Activated T-helper 17 cell treated with anti-CD3 and anti-CD28 coated beads, Interleukin-2, amount 50 U/mL, for 72 hours (primary cell): ENCODE measurements around the gene SPARCL1. TPM values are rescaled to one million over a fixed set of nuclear protein-coding genes. Genes with fewer than 3 reads are reported as not detected.
"Not testable (repeated sequence)": the region's sequence is repeated elsewhere in the genome, so short reads cannot be mapped to it uniquely, and the experiment has no call there.

ENCODE experiments used
- ATAC-seq: fragments of 150-1000 bp; cut with Tn5 transposase; replicated peaks from 2 replicates; pipeline ENCODE4 v1.10.0; 2021; ENCODE audit warnings: mild to moderate bottlenecking, moderate library complexity
- H3K27ac Mint-ChIP-seq: one replicate; pipeline ENCODE4 v1.8.0; 2022; ENCODE audit warnings: mixed read lengths
- H3K27me3 Mint-ChIP-seq: one replicate; pipeline ENCODE4 v1.8.0; 2022; ENCODE audit warnings: mixed read lengths
- H3K36me3 Mint-ChIP-seq: one replicate; pipeline ENCODE4 v1.8.0; 2022; ENCODE audit warnings: low read depth, mild to moderate bottlenecking, mixed read lengths
- H3K4me1 Mint-ChIP-seq: one replicate; pipeline ENCODE4 v1.8.0; 2022; ENCODE audit warnings: mixed read lengths
- H3K4me3 Mint-ChIP-seq: one replicate; pipeline ENCODE4 v1.8.0; 2022; ENCODE audit warnings: mild to moderate bottlenecking, mixed read lengths
- H3K9me3 Mint-ChIP-seq: one replicate; pipeline ENCODE4 v1.8.0; 2022; ENCODE audit warnings: mixed read lengths
- total RNA-seq, 2 donors: library from RNA; stranded (reverse); gene quantifications; one replicate each; pipeline ENCODE4 v1.2.3, GENCODE V29; 2022

The SPARCL1 gene
- total RNA-seq = under 1 TPM in 1 of 2 donors, not detected in 1; 0.11 TPM

DNA sequence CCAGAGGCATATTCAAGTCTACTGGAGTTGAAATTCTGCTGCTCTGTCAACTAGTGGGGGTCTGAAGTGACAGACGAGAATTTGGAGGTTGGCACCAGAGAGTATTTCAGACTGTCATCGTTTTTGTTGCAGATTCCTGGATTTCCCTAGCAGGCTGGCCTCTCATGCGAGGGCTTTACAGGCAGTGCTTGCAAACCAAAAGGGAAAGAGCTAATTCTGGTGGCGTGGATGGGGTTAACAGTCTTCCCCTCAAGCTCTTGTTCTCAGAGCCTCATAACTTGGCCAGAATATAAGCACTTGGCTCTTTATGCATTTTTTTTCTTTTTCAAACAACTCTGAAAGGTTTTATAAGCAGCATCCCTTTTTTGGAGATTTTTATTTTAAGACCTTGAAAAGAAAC, at the start of gene SPARCL1:
Gene SPARCL1 (minus strand): TSS at position 190 of the 400 bp plus-strand sequence. CDS start 29,802 bp downstream, outside the sequence.
- no peaks in the 10 kb centered on the region for H3K4me1 Mint-ChIP-seq
- peaks cover 11% of the 10 kb centered on the region for H3K9me3 Mint-ChIP-seq
- no peak for ATAC-seq
- H3K36me3 Mint-ChIP-seq = no peaks in the 10 kb centered on the region
- no peaks in the 10 kb centered on the region for H3K27me3 Mint-ChIP-seq
- H3K27ac Mint-ChIP-seq = no peak within 1 kb of the TSS
- H3K4me3 Mint-ChIP-seq = no peak within 1 kb of the TSS

- Mint-ChIP-seq H3K4me1 (no peaks in the 10 kb centered on the region), H3K27ac (no peak overlapping the region), H3K4me3 (no peak overlapping the region), H3K9me3 (peaks cover 5% of the 10 kb centered on the region), H3K36me3 (no peaks in the 10 kb centered on the region), H3K27me3 (peaks cover 5% of the 10 kb centered on the region)
- no peak for ATAC-seq
Observed at GRCh38 chr4:87575983-87576382, 46.8 kb upstream of the SPARCL1 start.

DNA sequence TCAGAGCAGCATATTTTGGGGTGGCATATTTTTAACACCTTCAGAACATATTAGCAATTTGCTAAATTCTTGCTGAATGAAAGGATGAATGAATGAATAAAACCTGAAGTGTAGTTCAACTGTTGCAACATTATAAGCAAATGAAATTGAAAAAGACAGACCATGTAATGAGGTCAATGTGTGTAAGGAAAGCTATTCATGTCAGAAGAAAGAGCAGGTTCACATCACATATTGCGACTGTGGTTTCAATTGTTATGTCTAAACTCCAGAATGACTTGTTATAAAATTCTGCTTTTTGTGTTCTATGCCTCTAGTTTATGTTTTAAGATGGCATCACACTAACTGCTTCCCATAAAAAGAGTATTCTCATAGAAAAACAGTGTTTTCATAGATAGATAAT, 46.2 kb upstream of the SPARCL1 start:
- H3K27me3 Mint-ChIP-seq = peaks cover 8% of the 10 kb centered on the region
- H3K9me3 Mint-ChIP-seq = peaks cover 5% of the 10 kb centered on the region
- H3K27ac Mint-ChIP-seq = no peak overlapping the region
- no peak for ATAC-seq
- H3K4me1 Mint-ChIP-seq = no peaks in the 10 kb centered on the region
- H3K4me3 Mint-ChIP-seq = no peak overlapping the region
- H3K36me3 Mint-ChIP-seq = no peaks in the 10 kb centered on the region

DNA sequence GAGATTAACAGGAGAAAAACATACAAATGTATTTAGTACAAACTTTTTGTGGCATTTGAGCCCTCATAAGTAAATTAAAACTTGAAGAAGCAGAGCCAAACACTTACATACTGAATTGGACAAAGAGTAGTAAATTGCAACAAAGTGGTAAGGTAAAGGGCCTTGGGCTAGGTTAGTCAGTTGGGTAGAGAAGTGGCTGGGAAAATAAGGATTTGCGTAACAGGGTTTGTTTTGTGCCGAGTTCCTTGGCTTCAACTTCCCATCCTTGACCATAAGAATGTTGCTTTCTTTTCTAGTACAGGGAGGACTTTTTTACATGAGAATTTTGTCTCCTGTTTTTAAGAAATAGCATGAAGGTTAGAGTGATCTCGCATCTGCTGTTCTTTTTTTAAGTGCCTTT, 45.8 kb upstream of the SPARCL1 start:
- Mint-ChIP-seq H3K27me3 (peaks cover 8% of the 10 kb centered on the region), H3K4me3 (no peak overlapping the region), H3K4me1 (no peaks in the 10 kb centered on the region), H3K9me3 (peaks cover 5% of the 10 kb centered on the region), H3K27ac (no peak overlapping the region), H3K36me3 (no peaks in the 10 kb centered on the region)
- ATAC-seq = no peak

DNA sequence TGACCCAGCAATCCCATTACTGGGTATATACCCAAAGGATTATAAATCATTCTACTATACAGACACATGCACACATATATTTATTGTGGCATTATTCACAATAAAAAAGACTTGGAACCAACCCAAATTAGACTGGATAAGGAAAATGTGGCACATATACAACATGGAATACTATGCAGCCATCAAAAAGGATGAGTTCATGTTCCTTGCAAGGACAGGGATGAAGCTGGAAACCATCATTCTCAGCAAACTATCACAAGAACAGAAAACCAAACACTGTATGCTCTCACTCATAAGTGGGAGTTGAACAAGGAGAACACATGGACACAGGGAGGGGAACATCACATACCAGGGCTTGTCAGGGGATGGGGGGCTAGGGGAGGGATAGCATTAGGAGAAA, 45.2 kb upstream of the SPARCL1 start:
- H3K4me3 Mint-ChIP-seq, H3K36me3 Mint-ChIP-seq, H3K9me3 Mint-ChIP-seq, H3K27ac Mint-ChIP-seq, H3K27me3 Mint-ChIP-seq, ATAC-seq, H3K4me1 Mint-ChIP-seq: not testable (repeated sequence)

DNA sequence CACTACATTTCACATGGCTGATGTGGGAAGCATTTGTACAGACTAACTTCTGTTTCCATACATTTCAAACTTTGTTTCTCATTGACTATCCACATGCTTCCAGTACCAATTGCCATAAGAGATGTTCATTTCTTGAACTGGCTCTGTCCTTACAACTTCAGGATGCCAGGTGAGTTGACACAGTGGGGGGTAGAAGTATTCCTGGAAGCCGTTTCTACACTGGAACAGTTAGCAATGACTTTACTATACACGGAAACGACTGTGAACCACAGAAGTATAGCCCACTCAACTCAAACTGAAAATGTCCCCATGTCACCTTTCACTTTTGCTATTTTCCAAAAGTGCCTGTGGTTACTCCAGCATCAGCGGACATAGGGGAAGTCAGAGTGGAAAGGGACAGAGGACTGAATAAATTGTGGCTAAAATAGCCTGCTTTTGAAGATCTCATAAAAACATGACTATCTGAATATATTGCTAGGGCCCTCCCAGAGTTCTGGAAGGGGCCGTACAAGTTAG, 41.2 kb upstream of the SPARCL1 start:
- H3K4me3 Mint-ChIP-seq = no peak overlapping the region
- H3K36me3 Mint-ChIP-seq = no peaks in the 10 kb centered on the region
- no peak for ATAC-seq
- peaks cover 11% of the 10 kb centered on the region for H3K27me3 Mint-ChIP-seq
- no peaks in the 10 kb centered on the region for H3K4me1 Mint-ChIP-seq
- no peak overlapping the region for H3K27ac Mint-ChIP-seq
- peaks cover 5% of the 10 kb centered on the region for H3K9me3 Mint-ChIP-seq

GRCh38 chr4:87567191-87567590, 38.0 kb upstream of the SPARCL1 start:
- no peak for ATAC-seq
- Mint-ChIP-seq H3K4me3 (no peak overlapping the region), H3K27me3 (peaks cover 6% of the 10 kb centered on the region), H3K27ac (no peak overlapping the region), H3K9me3 (no peaks in the 10 kb centered on the region), H3K4me1 (no peaks in the 10 kb centered on the region), H3K36me3 (no peaks in the 10 kb centered on the region)

- Mint-ChIP-seq H3K27ac (no peak overlapping the region), H3K4me3 (no peak overlapping the region)
- ATAC-seq = no peak
Observed at GRCh38 chr4:87566276-87566675, 37.1 kb upstream of the SPARCL1 start.

DNA sequence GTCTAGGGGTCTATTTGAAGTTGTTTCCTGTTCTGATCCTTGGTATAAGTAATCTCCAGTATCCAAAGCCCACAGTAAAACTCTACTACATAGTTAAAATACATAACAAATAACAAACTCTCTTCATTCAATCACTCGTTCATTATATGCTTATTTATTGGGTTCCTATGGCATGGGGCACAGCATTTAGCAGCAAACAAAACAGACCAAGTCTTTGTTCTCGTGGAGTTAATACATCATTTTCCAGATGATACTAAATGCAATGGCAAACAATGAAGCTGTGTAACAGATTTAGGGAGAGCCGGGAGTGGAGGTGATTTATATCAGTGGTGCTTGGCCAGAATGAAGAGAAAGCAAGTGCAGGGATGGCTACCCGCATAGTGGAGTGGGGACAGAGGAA, 36.6 kb upstream of the SPARCL1 start:
- H3K4me1 Mint-ChIP-seq = no peaks in the 10 kb centered on the region
- peaks cover 4% of the 10 kb centered on the region for H3K9me3 Mint-ChIP-seq
- ATAC-seq = no peak
- no peak overlapping the region for H3K4me3 Mint-ChIP-seq
- peaks cover 5% of the 10 kb centered on the region for H3K27me3 Mint-ChIP-seq
- no peaks in the 10 kb centered on the region for H3K36me3 Mint-ChIP-seq
- H3K27ac Mint-ChIP-seq = no peak overlapping the region

More at GRCh38 chr4:87566276-87566675, 37.1 kb upstream of the SPARCL1 start:
- no peaks in the 10 kb centered on the region for H3K36me3 Mint-ChIP-seq
- H3K4me1 Mint-ChIP-seq = no peaks in the 10 kb centered on the region
- H3K27me3 Mint-ChIP-seq = peaks cover 6% of the 10 kb centered on the region
- no peaks in the 10 kb centered on the region for H3K9me3 Mint-ChIP-seq

DNA sequence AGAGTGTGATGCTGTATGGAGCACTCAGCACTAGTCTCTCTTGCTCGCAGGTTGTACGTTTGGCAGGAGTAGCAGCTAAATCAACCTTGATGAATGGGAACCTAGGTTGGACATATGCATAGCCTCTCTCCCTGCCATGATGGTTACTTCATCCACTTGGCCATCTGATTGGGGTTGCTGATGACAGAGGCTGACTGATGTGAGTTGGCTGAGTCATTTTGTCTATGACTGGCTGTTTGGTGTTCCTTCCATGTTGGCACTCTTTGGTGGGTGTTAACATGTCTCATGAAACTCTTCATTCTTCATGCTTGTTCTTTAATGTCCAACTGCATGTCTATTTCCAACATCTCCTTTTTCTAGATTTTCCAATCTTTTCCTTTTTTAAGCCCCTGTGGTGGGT, 31.6 kb upstream of the SPARCL1 start:
- H3K27ac Mint-ChIP-seq = no peak overlapping the region
- ATAC-seq = peak; percentile 31
- peaks cover 1% of the 10 kb centered on the region for H3K27me3 Mint-ChIP-seq
- H3K4me1 Mint-ChIP-seq = peaks cover 5% of the 10 kb centered on the region
- peaks cover 4% of the 10 kb centered on the region for H3K9me3 Mint-ChIP-seq
- no peak overlapping the region for H3K4me3 Mint-ChIP-seq
- H3K36me3 Mint-ChIP-seq = no peaks in the 10 kb centered on the region

DNA sequence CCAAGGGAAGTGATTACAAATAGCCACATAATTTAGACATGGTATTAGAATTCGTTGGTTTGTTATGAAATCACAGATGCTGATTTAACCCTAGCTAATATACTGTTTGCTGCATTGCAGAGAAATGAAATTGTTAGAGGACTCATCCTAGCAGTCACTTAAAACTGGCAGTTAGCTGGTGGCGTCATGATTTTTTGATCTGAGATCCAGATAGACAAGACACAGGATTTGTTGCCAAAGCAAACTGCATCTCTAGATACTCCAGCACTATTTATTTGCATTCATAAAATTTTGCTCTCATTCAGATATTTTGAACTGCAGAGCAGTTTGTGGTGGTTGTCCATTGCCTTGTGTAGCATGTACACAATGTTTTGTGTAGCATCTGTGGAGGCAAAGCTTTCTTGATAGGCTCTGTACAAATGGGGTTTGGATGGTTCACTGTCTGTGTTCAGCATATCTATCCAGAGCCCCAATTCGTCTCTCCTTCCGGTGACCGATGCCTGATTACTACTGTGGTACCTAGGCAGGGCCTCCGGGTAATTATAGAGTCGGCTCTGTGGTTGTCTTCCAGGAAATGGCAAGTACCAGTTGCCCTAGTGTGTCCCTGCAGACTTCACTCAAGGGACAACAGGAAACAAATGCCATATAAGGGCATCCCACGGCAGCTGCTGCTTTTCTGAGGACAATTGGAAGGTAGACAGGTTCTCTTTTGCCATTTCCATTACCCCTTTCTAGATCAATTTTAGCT, 30.1 kb upstream of the SPARCL1 start:
- Mint-ChIP-seq H3K27ac (no peak overlapping the region), H3K4me1 (peaks cover 7% of the 10 kb centered on the region), H3K4me3 (peak overlapping the region; percentile 23), H3K36me3 (no peaks in the 10 kb centered on the region), H3K27me3 (no peaks in the 10 kb centered on the region), H3K9me3 (peaks cover 4% of the 10 kb centered on the region)
- peak; percentile 92 for ATAC-seq

GRCh38 chr4:87557348-87557747, 28.2 kb upstream of the SPARCL1 start:
- Mint-ChIP-seq H3K27me3 (no peaks in the 10 kb centered on the region), H3K36me3 (no peaks in the 10 kb centered on the region), H3K27ac (no peak overlapping the region), H3K9me3 (peaks cover 4% of the 10 kb centered on the region), H3K4me3 (no peak overlapping the region), H3K4me1 (peaks cover 7% of the 10 kb centered on the region)
- ATAC-seq = no peak

DNA sequence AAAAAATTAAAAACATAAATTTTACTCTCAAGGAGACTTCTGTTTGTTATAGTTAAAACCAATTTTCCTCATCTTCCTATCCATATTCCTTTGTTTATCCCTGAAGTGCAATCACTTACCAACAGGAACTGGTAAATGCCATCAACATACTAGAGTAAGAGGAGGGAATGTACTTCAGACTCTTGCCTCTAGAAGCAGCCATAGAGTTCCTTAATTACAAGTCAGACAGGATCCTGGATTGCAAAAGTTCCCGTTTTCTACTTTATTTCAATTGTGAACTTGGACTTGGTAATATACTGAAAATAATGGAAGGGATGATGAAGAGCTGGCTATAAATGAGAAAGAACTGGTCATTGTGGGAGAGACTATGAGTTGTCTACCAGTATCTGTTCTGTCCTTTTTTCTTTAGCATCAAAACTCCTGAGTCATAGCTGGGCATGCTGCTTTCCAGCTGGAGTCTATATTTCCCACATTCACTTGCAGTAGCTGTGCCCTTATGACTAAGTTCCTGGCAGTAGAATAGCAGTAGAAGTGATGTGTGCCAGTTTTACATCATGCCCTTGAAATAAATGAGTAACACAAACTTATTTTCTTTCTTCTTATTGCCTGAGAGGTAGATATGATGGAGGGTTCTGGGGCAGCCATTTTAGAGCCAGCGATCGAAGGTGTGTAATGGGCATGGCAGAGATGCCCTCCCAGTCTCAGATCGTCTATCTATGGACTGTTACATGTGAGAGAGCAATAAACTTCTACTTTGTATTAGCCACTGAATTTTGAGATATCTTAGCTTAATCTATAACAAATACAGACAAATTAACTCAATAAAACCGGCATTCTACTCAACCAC, 26.8 kb upstream of the SPARCL1 start:
- Mint-ChIP-seq H3K4me1 (peaks cover 7% of the 10 kb centered on the region), H3K36me3 (no peaks in the 10 kb centered on the region), H3K4me3 (no peak overlapping the region), H3K9me3 (peaks cover 2% of the 10 kb centered on the region), H3K27ac (no peak overlapping the region), H3K27me3 (peaks cover 4% of the 10 kb centered on the region)
- peak; percentile 77 for ATAC-seq

GRCh38 chr4:87553182-87553581, 24.0 kb upstream of the SPARCL1 start:
- Mint-ChIP-seq H3K27ac (no peak overlapping the region), H3K36me3 (no peaks in the 10 kb centered on the region), H3K27me3 (peaks cover 4% of the 10 kb centered on the region), H3K9me3 (no peaks in the 10 kb centered on the region), H3K4me3 (no peak overlapping the region), H3K4me1 (peaks cover 7% of the 10 kb centered on the region)
- ATAC-seq = no peak

DNA sequence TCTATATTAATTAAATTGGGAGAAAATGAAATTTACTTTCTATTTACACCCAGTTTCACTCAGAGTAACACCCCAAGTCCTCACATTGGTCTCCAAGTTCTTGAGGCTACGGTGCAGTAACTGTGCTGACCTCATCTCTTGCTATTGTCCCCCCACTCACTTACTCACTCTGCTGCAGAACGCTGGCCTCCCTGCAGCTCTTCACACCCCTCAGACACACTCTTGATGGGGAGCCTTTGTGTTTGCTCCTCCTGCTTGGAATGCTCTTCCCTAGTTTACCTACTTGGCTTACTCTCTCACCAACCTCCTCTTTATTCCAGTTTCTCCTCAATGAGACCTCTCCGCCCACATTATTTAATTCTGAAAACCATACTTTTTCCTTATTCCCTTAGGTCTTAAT, 22.2 kb upstream of the SPARCL1 start:
- no peak overlapping the region for H3K27ac Mint-ChIP-seq
- peaks cover 4% of the 10 kb centered on the region for H3K27me3 Mint-ChIP-seq
- no peak overlapping the region for H3K4me3 Mint-ChIP-seq
- ATAC-seq = no peak
- no peaks in the 10 kb centered on the region for H3K9me3 Mint-ChIP-seq
- no peaks in the 10 kb centered on the region for H3K36me3 Mint-ChIP-seq
- peaks cover 7% of the 10 kb centered on the region for H3K4me1 Mint-ChIP-seq
